K562 (cell line): ENCODE data around the gene CTRL. TPM values are rescaled to one million over a fixed set of nuclear protein-coding genes. Genes with fewer than 3 reads are reported as not detected.

Source experiments
- FOXJ2 ChIP-seq: fragments of 200-800 bp; sonication (Bioruptor generic); IDR thresholded peaks from 2 replicates; pipeline ENCODE4 v1.6.1; 2016; ENCODE audit warnings: missing genetic modification characterization, missing compliant biosample characterization
- PCBP1 ChIP-seq: fragments of 200-400 bp; formaldehyde crosslinking; IDR thresholded peaks from 2 replicates; pipeline ENCODE4 v1.6.1; 2018; ENCODE audit warnings: mild to moderate bottlenecking, low read depth, low read length; ENCODE audit not compliant: poor library complexity, severe bottlenecking
- SRSF3 ChIP-seq: fragments of 200-400 bp; formaldehyde crosslinking; IDR thresholded peaks from 2 replicates; pipeline ENCODE4 v1.6.1; 2016; ENCODE audit warnings: mild to moderate bottlenecking, low read length, moderate library complexity; ENCODE audit not compliant: insufficient read depth
- STAG1 ChIP-seq: sonication (generic); formaldehyde crosslinking; IDR thresholded peaks from 2 replicates; pipeline ENCODE4 v1.5.0; 2020; ENCODE audit warnings: missing genetic modification reagents, borderline replicate concordance
- THRAP3 ChIP-seq: fragments of 450-650 bp; IDR thresholded peaks from 2 replicates; pipeline ENCODE4 v1.6.1; 2016; ENCODE audit warnings: mild to moderate bottlenecking, inconsistent platforms, borderline replicate concordance
- ZBTB1 ChIP-seq: sonication (generic); formaldehyde crosslinking; IDR thresholded peaks from 2 replicates; pipeline ENCODE4 v1.8.1; 2023; ENCODE audit warnings: missing genetic modification reagents, low read depth, mild to moderate bottlenecking, borderline replicate concordance
- ZNF143 ChIP-seq: sonication (generic); formaldehyde crosslinking; IDR thresholded peaks from 2 replicates; pipeline ENCODE4 v1.9.0; 2022; ENCODE audit warnings: mild to moderate bottlenecking, missing genetic modification reagents
- polyA plus RNA-seq, 8 experiments: library from polyadenylated mRNA; depleted of rRNA in 4 of 8; stranded (reverse) in 5 of 8; unstranded in 3 of 8; fragments of >200 nt; fragmentation: Nextera tagmentation in 2 of 8; fragmentation: Illumina TruSeq in 1 of 8; extraction: Ambion mirVana in 2 of 8; extraction: Trizol in 1 of 8; gene quantifications; 2 replicates each; pipeline versions ENCODE4 v1.2.1 to v1.2.3, GENCODE V29; 2011 to 2014; ENCODE audit warnings: inconsistent platforms in 1 of 8, missing spikeins in 1 of 8
- total RNA-seq, 7 experiments: library from RNA; depleted of rRNA in 6 of 7; stranded (reverse); fragments of >200 nt in 6 of 7; fragmentation: Illumina TruSeq in 2 of 7; extraction: Trizol in 2 of 7; gene quantifications; 2 replicates each; pipeline versions ENCODE4 v1.2.1 to v1.2.3, GENCODE V29; 2011 to 2021; ENCODE audit warnings: low replicate concordance in 1 of 7
- TF ChIP-seq, protein P1 (sequence below), 2 experiments: fragments of 450-650 bp; IDR thresholded peaks; 2 replicates each; pipeline ENCODE4 v1.6.1; 2016
- TF ChIP-seq, protein P2 (sequence below): fragments of 200-800 bp; sonication (Bioruptor generic); IDR thresholded peaks from 2 replicates; pipeline ENCODE4 v1.6.1; 2016; ENCODE audit warnings: missing genetic modification characterization, missing compliant biosample characterization
- TF ChIP-seq, protein P3 (sequence below): fragments of 250-450 bp; sonication (Bioruptor Pico); IDR thresholded peaks from 2 replicates; pipeline ENCODE4 v1.5.0; 2020; ENCODE audit warnings: mild to moderate bottlenecking, borderline replicate concordance
- TF ChIP-seq, protein P4 (sequence below): sonication (generic); formaldehyde crosslinking; IDR thresholded peaks from 2 replicates; pipeline ENCODE4 v1.8.1; 2023; ENCODE audit warnings: mild to moderate bottlenecking, missing genetic modification reagents
- TF ChIP-seq, protein P5 (sequence below): fragments of 450-650 bp; conservative IDR thresholded peaks from 2 replicates; pipeline ENCODE4 v1.6.1; 2016; ENCODE audit warnings: missing genetic modification characterization, low read depth, mild to moderate bottlenecking, missing compliant biosample characterization, moderate library complexity

The CTRL gene
- total and polyA plus RNA-seq, 9 of the 15 experiments (the other 6 are each of a cell fraction or from before 2014, with no cell fraction given), result 1.4 to 5.6 (median 2.5) TPM

DNA sequence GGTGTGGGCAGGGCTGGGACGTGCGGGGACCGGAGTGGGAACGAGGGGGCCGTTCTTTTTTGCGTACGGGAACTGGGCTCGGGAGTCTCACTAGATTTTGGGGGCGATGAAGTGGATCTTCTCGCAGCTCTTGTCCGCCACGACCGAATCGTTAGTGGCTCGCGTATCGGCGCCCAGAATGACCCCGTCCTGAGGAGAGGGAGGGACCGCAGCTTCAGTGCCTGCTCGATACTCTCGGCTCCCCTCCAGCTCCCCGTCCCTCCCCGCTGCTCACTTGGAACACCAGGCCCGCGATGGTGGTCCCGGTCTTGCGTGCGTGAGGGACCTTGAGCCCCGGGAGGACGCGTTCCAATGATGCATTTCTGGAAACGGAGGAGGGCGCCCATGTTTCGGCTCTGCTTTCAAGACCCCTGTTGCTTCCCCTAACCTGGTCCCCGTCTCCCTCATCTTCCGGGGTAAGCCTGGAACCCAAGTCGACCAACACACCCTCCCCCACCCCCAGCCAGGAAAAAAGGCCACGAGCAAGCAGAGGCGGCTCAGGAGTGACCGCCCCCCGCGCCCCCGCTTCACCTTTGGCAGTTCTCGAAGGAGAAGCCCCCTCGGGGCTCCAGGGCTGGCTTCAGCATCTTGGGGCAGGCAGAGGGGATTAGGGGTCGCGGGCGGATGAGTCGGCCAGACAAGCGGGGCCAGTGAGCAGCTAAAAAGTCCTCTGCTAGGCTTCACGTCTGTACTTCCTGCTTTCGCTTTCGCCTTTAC, 4.6 kb upstream of the CTRL start, which contains the start of gene PSMB10 (continued):
- TF ChIP-seq, protein P1, sequence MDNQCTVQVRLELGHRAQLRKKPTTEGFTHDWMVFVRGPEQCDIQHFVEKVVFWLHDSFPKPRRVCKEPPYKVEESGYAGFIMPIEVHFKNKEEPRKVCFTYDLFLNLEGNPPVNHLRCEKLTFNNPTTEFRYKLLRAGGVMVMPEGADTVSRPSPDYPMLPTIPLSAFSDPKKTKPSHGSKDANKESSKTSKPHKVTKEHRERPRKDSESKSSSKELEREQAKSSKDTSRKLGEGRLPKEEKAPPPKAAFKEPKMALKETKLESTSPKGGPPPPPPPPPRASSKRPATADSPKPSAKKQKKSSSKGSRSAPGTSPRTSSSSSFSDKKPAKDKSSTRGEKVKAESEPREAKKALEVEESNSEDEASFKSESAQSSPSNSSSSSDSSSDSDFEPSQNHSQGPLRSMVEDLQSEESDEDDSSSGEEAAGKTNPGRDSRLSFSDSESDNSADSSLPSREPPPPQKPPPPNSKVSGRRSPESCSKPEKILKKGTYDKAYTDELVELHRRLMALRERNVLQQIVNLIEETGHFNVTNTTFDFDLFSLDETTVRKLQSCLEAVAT (IDR thresholded peaks at IDR 0.05), result peak; percentile 29 to 58; a peak in 1 of 4 replicates
- TF ChIP-seq, protein P2, sequence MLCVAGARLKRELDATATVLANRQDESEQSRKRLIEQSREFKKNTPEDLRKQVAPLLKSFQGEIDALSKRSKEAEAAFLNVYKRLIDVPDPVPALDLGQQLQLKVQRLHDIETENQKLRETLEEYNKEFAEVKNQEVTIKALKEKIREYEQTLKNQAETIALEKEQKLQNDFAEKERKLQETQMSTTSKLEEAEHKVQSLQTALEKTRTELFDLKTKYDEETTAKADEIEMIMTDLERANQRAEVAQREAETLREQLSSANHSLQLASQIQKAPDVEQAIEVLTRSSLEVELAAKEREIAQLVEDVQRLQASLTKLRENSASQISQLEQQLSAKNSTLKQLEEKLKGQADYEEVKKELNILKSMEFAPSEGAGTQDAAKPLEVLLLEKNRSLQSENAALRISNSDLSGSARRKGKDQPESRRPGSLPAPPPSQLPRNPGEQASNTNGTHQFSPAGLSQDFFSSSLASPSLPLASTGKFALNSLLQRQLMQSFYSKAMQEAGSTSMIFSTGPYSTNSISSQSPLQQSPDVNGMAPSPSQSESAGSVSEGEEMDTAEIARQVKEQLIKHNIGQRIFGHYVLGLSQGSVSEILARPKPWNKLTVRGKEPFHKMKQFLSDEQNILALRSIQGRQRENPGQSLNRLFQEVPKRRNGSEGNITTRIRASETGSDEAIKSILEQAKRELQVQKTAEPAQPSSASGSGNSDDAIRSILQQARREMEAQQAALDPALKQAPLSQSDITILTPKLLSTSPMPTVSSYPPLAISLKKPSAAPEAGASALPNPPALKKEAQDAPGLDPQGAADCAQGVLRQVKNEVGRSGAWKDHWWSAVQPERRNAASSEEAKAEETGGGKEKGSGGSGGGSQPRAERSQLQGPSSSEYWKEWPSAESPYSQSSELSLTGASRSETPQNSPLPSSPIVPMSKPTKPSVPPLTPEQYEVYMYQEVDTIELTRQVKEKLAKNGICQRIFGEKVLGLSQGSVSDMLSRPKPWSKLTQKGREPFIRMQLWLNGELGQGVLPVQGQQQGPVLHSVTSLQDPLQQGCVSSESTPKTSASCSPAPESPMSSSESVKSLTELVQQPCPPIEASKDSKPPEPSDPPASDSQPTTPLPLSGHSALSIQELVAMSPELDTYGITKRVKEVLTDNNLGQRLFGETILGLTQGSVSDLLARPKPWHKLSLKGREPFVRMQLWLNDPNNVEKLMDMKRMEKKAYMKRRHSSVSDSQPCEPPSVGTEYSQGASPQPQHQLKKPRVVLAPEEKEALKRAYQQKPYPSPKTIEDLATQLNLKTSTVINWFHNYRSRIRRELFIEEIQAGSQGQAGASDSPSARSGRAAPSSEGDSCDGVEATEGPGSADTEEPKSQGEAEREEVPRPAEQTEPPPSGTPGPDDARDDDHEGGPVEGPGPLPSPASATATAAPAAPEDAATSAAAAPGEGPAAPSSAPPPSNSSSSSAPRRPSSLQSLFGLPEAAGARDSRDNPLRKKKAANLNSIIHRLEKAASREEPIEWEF (CRISPR knock-in tag), result no peak
- 0 out of 2 replicates have a peak, but pooled peaks have one; percentile 64 for TF ChIP-seq SRSF3
- no peak for TF ChIP-seq ZBTB1
- TF ChIP-seq, protein P3, sequence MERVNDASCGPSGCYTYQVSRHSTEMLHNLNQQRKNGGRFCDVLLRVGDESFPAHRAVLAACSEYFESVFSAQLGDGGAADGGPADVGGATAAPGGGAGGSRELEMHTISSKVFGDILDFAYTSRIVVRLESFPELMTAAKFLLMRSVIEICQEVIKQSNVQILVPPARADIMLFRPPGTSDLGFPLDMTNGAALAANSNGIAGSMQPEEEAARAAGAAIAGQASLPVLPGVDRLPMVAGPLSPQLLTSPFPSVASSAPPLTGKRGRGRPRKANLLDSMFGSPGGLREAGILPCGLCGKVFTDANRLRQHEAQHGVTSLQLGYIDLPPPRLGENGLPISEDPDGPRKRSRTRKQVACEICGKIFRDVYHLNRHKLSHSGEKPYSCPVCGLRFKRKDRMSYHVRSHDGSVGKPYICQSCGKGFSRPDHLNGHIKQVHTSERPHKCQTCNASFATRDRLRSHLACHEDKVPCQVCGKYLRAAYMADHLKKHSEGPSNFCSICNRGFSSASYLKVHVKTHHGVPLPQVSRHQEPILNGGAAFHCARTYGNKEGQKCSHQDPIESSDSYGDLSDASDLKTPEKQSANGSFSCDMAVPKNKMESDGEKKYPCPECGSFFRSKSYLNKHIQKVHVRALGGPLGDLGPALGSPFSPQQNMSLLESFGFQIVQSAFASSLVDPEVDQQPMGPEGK (CRISPR knock-in tag), result no peak
- no peak for TF ChIP-seq PCBP1
- no peak for TF ChIP-seq ZNF143 (CRISPR knock-in tag)
- no peak for TF ChIP-seq THRAP3
- TF ChIP-seq STAG1 (CRISPR knock-in tag), result 0 out of 2 replicates have a peak, but pooled peaks have one; percentile 22
- TF ChIP-seq, protein P4, sequence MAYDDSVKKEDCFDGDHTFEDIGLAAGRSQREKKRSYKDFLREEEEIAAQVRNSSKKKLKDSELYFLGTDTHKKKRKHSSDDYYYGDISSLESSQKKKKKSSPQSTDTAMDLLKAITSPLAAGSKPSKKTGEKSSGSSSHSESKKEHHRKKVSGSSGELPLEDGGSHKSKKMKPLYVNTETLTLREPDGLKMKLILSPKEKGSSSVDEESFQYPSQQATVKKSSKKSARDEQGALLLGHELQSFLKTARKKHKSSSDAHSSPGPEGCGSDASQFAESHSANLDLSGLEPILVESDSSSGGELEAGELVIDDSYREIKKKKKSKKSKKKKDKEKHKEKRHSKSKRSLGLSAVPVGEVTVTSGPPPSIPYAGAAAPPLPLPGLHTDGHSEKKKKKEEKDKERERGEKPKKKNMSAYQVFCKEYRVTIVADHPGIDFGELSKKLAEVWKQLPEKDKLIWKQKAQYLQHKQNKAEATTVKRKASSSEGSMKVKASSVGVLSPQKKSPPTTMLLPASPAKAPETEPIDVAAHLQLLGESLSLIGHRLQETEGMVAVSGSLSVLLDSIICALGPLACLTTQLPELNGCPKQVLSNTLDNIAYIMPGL (CRISPR knock-in tag), result peak; percentile 37; the same call in 1 of the 2 replicates
- TF ChIP-seq FOXJ2, result no peak
- TF ChIP-seq, protein P5, sequence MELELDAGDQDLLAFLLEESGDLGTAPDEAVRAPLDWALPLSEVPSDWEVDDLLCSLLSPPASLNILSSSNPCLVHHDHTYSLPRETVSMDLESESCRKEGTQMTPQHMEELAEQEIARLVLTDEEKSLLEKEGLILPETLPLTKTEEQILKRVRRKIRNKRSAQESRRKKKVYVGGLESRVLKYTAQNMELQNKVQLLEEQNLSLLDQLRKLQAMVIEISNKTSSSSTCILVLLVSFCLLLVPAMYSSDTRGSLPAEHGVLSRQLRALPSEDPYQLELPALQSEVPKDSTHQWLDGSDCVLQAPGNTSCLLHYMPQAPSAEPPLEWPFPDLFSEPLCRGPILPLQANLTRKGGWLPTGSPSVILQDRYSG (tag), result no peak; the same call in 1 of the 2 replicates
